GM18858 (cell line): ENCODE data around the gene ODAD3.
"Not testable (repeated sequence)": the region's sequence is repeated elsewhere in the genome, so short reads cannot be mapped to it uniquely, and the experiment has no call there.

Experiments used
- ATAC-seq: cut with Tn5 transposase; IDR thresholded peaks from one replicate; pipeline ENCODE4 v1.9.1; 2021; ENCODE audit not compliant: unreplicated experiment

The ODAD3 gene

GRCh38 chr19:11461453-11461852 lies 26.5 kb upstream of the ODAD3 start:
- ATAC-seq = no peak

GRCh38 chr19:11460207-11460606 lies 25.3 kb upstream of the ODAD3 start:
- no peak for ATAC-seq

DNA sequence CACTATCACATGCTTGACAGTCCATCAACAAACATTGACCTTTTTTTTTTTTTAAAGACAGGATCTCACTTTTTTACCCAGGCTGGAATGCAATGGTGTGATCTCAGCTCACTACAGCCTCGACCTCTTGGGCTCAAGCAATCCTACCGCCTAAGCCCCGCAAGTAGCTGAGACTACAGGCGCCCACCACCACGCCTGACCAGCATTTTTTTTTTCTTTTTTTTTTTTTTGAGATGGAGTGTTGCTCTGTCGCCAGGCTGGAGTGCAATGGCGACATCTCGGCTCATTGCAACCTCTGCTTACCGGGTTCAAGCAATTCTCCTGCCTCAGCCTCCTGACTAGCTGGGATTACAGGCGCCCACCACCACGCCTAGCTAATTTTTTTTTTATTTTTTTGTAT lies 24.0 kb upstream of the ODAD3 start:
- not testable (repeated sequence) for ATAC-seq

- no peak for ATAC-seq
These were observed 23.4 kb upstream of the ODAD3 start for GRCh38 chr19:11458236-11458900.

GRCh38 chr19:11457831-11458230 lies 22.9 kb upstream of the ODAD3 start:
- no peak for ATAC-seq

- ATAC-seq = no peak
These were observed 22.2 kb upstream of the ODAD3 start for GRCh38 chr19:11457115-11457514.

GRCh38 chr19:11456659-11457058 lies 21.7 kb upstream of the ODAD3 start:
- ATAC-seq = no peak

DNA sequence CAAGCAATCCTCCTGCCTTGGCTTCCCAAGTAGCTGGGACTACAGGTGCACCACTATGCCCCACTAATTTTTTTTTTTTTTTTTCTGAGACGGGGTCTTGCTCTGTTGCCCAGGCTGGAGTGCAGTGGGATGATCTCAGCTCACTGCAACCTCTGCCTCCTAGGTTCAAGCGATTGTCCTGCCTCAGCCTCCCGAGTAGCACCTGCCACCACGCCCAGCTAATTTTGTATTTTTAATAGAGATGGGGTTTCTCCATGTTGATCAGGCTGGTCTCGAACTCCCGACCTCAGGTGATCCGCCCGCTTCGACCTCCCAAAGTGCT lies 20.3 kb upstream of the ODAD3 start:
- not testable (repeated sequence) for ATAC-seq

GRCh38 chr19:11453468-11454341 lies 18.8 kb upstream of the ODAD3 start:
- ATAC-seq = no peak

GRCh38 chr19:11452620-11453310 lies 17.8 kb upstream of the ODAD3 start:
- no peak for ATAC-seq

DNA sequence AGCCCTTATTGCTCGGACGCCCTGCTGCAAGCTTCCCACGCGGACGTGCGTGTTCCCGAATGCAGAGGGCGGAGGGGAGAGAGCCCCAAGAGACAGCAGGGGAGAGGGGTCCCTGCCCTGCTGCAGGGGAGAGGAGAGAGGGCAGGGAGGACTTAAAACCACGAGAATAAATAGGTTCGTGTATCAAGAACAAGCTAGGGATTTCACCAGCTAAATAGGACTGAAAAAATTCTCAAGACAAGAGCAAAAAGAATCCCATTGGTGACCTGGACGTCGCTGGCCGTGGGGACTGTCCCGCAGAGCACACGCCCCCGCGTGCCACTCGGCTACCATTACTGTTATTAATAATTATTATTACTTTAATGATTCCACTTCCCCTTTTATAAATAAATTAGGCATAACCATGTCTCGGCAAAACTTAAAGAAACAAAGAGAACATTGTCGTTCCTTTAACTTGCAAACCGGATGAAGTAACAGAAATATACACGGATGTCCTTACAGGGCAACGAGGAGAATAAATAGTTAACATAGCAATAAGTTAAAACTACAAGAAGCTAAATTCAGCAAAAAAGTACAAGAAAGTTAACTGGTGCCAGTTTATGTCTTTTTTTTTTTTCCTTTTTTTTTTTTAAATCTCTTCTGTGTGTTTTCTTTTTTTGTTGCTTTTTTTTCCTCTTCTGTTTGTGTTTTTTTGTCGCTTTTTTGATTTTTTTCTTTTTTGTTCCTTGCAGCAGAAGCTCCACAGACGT lies 17.1 kb upstream of the ODAD3 start:
- ATAC-seq = no peak

DNA sequence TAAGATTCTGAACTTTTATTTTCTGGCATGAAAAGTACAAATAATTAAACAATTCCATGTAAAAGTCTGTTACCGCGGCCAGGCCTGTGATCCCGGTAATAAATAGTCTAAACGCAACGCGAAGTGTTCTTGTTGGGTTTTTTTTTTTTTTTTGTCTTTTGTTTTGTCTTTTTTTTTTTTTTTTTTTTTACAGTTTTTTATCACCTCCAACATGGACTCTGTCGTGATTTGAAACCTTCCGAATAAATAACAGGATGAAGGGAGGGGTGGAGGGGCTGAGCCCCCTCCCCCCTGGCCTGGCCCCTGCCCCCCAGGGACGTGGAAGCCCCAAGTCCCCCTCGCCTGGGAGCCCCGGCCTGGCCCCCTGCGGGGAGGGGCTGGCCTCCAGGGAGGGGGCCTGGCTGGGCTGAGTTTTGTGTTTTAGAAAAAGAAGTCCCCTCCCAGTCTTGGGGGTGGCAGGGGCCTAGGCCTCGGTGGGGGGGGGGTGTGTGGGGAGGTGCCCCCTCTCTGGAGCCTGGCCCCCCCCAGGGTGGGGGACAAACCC lies 16.5 kb upstream of the ODAD3 start:
- ATAC-seq = no peak

DNA sequence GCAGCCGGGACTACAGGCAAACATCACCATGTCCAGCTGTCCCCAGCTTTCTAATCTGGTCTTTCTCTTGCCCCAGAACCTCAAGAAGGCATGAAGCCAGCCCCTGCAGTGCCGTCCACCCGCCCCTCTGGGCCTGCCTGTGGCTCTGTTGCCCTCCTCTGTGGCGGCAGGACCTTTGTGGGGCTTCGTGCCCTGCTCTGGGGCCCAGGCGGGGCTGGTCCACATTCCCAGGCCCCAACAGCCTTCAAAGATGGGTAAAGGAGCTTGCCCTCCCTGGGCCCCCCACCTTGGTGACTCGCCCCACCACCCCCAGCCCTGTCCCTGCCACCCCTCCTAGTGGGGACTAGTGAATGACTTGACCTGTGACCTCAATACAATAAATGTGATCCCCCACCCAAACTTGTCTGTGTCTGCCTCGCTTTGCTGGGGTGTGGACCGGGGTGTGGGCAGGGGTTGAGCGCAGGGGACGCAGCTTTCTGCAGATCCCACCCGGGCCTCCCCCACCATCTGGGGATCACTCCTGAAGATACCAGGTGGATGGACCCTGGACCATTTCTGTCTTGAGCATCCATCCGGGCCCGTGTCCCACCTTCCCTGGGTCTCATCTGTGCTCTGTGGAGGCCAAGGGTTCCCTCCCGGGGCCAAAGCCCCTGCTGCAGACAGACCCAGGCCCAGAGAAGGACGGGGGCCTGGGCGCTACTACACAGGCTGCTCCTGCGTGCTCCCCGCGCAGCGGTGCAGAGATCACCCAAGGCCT lies 15.8 kb upstream of the ODAD3 start:
- ATAC-seq = no peak

- no peak for ATAC-seq
These were observed 14.1 kb upstream of the ODAD3 start for GRCh38 chr19:11448923-11449554.

- no peak for ATAC-seq
These were observed 13.5 kb upstream of the ODAD3 start for GRCh38 chr19:11448410-11448809.

GRCh38 chr19:11447347-11448262 lies 12.7 kb upstream of the ODAD3 start:
- no peak for ATAC-seq

- no peak for ATAC-seq
These were observed 11.9 kb upstream of the ODAD3 start for GRCh38 chr19:11446652-11447301.

- ATAC-seq = no peak
These were observed 11.3 kb upstream of the ODAD3 start for GRCh38 chr19:11446271-11446651.
